A204.1 (cell line): ENCODE measurements around the gene TOMT.

Source experiments
- FAIRE-seq: peaks from 2 replicates; lab custom pipeline; 2012; peaks lifted over from hg19 to GRCh38; lab: Jason Lieb, UNC

Gene TOMT, protein sequence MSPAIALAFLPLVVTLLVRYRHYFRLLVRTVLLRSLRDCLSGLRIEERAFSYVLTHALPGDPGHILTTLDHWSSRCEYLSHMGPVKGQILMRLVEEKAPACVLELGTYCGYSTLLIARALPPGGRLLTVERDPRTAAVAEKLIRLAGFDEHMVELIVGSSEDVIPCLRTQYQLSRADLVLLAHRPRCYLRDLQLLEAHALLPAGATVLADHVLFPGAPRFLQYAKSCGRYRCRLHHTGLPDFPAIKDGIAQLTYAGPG

DNA sequence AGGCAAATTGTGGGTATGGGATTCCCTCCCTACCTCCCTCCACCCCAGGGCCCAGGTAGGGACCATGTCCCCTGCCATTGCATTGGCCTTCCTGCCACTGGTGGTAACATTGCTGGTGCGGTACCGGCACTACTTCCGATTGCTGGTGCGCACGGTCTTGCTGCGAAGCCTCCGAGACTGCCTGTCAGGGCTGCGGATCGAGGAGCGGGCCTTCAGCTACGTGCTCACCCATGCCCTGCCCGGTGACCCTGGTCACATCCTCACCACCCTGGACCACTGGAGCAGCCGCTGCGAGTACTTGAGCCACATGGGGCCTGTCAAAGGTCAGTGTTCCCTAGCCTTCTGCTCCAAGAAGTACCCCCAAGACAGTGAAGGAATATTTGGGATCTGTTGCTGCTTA is at the start of gene TOMT:
TOMT (plus strand) TSS at position 37 of the 400 bp plus-strand sequence; CDS start at position 65, 28 bp downstream.
- no peak for FAIRE-seq

DNA sequence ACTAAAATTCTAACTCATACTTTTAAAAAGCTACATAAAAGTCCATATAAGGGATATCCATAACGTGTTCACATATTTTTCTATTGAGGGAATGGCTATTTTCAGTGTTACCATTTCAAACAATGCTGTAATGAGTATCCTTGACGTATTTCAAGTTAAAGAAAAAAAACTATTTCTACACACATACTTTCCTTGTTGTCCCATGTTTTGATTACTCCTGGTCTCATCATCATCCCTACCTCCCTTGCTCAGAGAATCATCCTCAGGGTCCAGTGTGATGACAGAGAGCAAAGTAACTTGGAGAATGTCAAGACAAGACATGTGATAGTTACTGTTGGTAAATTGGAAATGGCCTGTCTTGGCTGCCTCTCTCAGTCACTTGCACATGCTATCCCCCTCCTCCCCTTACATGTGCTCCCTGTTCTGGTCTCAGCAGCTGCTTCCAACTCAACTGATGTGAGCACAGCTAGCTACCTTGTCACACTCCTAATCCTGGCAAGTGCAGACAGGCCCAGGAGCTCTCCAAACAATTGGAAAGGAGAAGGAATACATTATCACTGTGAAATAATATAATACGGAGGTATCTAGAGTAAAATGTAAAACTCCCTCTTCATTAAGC is 47.2 kb upstream of the TOMT start:
- no peak for FAIRE-seq

DNA sequence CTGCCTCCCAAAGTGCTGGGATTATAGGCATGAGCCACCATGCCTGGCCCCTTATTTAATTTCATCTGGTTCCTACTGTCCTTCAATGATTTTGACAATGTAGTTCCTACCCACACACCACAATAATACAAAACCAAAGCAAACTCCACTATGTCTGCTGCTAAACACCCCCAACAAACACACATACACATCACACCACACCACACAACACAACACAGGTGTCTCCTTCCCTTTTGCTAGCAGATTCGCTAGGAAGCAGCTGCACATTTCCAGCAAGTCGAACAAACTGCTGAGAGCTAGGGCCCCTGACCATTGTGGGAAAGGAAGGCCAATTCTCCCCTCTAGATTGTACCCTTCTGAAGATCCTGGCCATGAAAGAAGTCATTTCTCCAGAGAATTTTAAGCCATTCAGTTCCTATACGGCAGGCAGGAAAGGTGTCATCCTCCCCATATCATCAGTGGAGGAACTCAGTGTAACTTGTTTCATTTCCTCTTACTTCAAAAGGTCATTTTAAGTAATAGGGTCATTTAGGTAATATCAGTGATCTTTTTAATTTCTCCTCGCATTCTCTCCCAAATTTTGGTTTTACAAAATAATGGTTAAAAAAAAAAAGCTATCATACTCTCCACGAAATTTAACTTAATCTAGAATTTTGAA is 43.9 kb upstream of the TOMT start:
- FAIRE-seq: no peak

GRCh38 chr11:72066855-72067254 is 38.9 kb upstream of the TOMT start:
- no peak for FAIRE-seq

GRCh38 chr11:72067266-72067665 is 38.5 kb upstream of the TOMT start:
- no peak for FAIRE-seq

GRCh38 chr11:72067676-72068075 is 38.0 kb upstream of the TOMT start:
- no peak for FAIRE-seq

- no peak for FAIRE-seq
Measured at GRCh38 chr11:72069200-72069599, 36.5 kb upstream of the TOMT start.

- FAIRE-seq: no peak
Measured at GRCh38 chr11:72069787-72070251, 35.9 kb upstream of the TOMT start.

- no peak for FAIRE-seq
Measured at GRCh38 chr11:72070491-72070890, 35.2 kb upstream of the TOMT start.

- FAIRE-seq: no peak
Measured at GRCh38 chr11:72072348-72072747, 33.4 kb upstream of the TOMT start.

- no peak for FAIRE-seq
Measured at GRCh38 chr11:72075109-72075508, 30.6 kb upstream of the TOMT start.

DNA sequence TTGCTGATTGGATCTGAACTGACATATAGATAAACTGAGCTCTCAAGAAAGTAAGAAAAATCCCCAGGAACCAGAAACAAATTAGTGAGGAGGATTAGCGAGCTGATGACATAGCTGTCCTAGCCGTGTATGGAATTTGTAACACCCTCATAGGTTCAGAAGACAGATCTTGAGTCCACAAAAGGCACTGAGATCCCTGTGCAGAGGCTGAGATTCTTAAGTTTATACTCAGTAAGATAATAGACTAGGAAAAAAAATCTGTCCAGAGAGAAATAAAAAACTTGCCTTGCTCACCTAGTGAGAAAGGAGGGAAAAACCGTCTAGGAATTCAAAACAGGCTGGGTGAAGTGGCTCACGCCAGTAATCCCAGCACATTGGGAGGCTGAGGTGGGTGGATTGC is 30.0 kb upstream of the TOMT start:
- FAIRE-seq: no peak

GRCh38 chr11:72078477-72078876 is 27.2 kb upstream of the TOMT start:
- no peak for FAIRE-seq

DNA sequence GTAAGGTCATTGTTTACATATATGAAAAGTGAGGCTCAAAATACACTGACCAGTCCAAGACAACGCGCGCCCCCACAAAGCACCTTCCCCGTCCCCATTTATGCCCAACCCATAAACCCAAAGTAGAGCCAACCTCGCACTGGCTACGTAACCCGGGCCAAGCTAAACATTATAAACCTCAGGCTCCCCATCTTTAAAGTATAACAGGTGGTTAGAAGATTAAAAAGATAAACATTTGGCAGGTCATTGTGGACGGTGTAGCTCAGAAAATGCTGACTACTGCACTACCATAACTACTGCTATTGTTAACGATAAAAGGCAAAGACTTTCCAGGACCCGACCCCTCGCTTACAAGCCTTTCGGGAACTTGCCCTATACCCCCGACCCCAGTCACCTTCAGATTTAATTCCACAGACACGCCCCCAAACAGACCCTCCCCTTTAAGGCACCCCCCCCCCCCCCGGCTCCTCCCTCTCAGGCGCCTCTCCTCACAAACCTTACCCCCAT is 25.9 kb upstream of the TOMT start:
- no peak for FAIRE-seq

DNA sequence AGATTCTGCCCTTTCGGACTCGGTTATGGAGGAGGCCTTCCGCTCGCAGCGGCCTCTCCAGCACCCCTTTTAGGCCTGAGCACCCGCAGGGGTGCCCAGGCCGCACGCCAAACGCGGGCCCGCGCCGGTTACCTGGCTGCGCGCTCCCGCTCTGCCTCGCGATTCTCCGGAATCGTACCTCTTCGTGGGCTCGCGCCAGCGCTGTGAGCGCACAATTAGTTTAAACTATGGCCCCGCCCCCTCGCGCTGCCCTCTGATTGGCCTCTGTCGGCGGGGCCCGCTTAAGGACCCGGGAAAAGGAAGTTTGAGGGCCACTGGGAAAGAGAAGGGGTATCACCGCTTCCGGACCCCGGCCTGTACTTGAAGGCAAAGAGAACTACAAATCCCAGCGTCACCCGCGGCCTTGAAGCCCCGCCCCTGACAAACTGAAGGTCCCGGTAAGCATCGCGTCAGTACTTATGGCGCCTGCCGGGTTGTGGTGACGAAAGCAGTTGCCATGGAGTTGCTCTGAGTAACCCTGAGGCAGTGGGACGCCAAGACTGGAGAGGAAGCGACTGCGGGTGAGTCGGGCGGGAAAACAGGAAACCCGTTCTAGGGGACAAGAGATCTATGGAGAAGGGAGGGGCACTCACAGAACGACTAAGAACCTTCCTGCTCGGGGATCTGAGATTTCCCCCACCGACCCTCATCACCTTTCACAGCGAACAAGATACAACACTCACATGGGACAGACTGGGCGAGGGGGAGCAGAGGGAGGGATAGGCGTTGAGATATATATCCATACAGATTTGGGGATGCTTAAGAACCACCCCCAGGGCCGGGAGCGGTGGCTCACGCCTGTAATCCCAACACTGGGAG is 25.2 kb upstream of the TOMT start, which contains the start of the genes LRRC51 and NUMA1:
LRRC51 (plus strand) TSS at position 525 of the 858 bp plus-strand sequence. CDS start 8,234 bp downstream, outside the sequence.
NUMA1 (minus strand) TSS at position 217 of the 858 bp plus-strand sequence. CDS start 44,599 bp downstream, outside the sequence.
- FAIRE-seq: peak; percentile 99

GRCh38 chr11:72081184-72081644 is 24.5 kb upstream of the TOMT start:
- no peak for FAIRE-seq

- no peak for FAIRE-seq
Measured at GRCh38 chr11:72081821-72082453, 23.8 kb upstream of the TOMT start.

- no peak for FAIRE-seq
Measured at GRCh38 chr11:72083414-72083813, 22.3 kb upstream of the TOMT start.

DNA sequence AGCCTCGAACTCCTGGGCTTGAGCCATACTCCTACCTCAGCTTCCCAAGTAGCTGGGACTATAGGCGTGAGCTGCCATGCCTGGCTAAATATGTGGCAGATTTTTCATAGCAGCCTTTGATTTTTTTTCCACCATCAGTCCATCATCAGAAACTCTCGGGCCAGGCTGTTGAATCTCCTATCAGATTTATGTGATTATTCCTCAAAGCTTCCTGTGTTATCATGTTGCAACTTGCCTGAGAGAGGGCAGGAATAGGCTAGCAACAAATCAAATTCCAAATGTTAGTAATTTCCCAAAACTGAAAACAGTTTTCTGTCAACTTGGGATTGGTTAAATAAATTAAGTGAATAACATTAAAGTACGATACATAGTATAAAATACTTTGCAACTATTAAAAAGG is 21.6 kb upstream of the TOMT start:
- no peak for FAIRE-seq

- FAIRE-seq: no peak
Measured at GRCh38 chr11:72084965-72085364, 20.8 kb upstream of the TOMT start.

DNA sequence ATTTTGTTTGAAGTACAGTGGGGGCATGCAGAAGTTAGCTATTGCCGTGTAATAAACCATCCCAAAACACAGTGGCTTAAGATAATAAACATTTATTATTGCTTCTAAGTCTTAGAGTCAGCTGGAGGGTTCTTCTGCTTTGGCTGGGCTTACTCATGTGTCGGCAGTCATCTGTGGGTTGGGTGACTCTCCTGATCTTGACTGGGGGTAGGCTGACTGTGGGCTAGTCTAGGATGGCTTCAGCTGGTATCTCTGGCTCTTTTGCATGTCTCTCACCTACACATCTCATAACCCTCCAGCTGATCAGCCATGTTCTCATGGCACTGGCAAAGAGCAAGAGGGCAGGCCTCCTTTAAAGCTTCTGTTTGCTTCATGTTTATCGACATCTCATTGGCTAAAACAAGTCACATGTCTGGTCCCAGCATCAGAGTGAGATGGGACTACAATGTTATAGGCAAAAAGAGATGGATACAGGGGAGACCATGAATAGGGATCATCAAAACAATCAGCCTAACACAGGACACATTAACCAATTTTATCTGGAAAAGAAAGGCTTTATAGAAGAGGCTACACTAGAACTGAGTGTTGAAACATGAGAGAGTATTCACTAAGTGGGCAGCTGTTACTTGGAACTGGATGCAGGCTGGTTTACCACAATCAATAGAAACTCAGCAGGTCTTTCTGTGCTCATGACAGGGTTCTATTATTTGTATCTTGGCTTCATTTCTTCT is 19.9 kb upstream of the TOMT start:
- FAIRE-seq: no peak
